Epidermal melanocyte (primary cell): ENCODE data around the gene KNDC1.
"Not testable (repeated sequence)": the region's sequence is repeated elsewhere in the genome, so short reads cannot be mapped to it uniquely, and the experiment has no call there.

ENCODE experiments used
- DNase-seq: peaks from one replicate; pipeline ENCODE4 v3.0.0; 2011; ENCODE audit warnings: low spot score; ENCODE audit not compliant: insufficient read length

KNDC1 gene

GRCh38 chr10:133124357-133125211 lies 35.4 kb upstream of the KNDC1 start:
- no peak for DNase-seq

GRCh38 chr10:133125901-133126300 lies 34.1 kb upstream of the KNDC1 start:
- no peak for DNase-seq

DNA sequence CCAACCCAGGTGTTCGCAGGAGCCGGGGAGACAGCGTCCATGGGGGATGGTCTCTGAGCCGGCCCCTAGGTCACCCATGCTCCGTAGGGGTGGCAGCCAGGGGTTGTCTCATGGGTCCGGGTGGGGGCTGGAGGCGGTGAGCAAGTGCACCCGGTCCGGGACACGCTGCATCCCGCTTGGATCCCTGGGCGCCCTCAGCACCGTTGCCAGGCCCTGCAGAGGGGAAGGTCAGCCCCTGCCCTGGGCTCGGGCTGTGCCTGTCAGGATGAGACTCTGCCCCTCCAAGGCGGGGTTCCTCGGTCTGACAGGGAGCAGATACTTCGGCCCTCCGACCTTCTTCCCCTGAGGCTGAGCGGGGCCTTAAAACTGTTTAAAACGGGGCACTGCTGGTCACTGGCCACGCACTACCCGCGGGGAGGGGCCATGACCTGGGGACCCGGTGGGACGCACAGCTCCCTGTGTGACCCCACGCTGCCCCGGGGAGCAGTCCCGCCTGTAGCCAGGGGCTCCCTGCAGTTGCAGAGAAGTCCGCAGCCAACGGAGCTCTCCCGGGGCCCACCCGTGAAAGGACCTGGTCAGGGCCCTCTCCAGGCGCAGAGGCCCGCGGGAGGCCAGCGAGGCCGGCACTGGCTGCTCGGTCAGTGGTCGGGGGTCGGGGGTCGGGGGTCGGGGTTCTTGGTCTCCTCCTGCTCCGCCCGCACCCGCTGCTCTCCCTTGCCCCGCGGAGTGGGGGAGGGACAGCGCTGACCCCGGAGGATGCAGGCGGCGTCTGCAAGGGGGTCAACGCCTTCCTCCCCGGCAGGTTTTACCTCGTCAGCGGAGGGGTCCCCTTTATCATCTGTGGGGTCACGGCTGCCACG lies 33.4 kb upstream of the KNDC1 start:
- no peak for DNase-seq

DNA sequence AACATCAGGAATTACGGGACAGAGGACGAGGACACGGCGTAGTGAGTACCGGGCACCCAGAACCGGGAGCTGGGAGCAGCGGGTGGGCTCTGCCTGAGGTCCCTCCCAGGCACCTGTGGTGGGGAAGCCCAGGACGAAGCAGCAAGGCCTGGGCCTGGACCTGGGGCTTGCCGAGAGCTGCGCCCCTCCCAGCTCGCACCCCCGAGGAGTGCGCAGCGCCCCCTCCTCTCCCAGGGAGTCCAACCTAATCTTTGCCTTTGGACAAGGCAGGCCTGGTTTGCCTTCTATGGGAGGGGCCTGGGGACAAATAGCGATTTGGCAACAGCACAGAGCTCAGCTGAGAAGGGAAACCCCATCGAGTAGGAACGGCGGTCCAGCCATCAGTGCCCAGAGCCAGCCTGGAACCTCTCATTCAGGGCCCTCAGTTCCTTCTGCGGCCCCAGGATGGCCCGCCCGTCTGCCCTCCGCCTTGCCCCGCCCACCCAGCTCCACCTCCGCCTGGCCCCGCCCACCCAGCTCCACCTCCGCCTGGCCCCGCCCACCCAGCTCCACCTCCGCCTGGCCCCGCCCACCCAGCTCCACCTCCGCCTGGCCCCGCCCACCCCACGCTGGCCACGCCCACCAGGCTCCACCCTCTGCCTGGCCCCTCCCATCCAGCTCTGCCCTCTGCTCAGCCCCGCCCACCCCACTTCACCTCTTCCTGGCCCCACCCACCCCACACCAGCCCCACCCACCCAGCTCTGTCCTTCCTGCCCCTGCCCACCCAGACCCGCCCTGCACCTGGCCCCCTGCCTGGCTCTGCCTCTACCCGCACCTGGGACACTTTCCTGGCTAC lies 32.5 kb upstream of the KNDC1 start:
- no peak for DNase-seq

DNA sequence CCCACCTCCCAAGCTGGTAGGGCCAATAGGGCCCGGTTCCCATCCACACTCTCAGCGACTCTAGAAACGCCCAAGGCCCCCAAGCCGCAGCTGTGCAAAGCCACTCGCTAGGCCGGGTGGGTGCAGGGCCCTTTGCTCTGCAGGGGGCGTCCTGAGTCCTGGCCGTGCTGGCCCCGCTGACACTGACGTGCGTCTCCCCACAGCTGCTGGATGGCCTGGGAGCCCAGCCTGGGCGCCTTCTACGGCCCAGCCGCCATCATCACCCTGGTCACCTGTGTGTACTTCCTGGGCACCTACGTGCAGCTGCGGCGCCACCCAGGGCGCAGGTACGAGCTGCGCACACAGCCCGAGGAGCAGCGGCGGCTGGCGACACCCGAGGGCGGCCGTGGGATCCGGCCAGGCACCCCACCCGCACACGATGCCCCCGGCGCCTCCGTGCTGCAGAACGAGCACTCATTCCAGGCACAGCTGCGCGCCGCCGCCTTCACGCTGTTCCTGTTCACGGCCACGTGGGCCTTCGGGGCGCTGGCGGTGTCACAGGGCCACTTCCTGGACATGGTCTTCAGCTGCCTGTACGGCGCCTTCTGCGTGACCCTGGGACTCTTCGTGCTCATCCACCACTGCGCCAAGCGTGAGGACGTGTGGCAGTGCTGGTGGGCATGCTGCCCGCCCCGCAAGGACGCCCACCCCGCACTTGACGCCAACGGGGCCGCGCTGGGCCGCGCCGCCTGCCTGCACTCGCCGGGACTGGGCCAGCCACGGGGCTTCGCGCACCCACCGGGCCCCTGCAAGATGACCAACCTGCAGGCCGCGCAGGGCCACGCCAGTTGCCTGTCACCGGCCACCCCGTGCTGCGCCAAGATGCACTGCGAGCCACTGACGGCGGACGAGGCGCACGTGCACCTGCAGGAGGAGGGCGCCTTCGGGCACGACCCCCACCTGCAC lies 31.6 kb upstream of the KNDC1 start:
- no peak for DNase-seq

- DNase-seq: no peak
These were observed 30.8 kb upstream of the KNDC1 start for GRCh38 chr10:133129071-133129858.

- peak; percentile 15 for DNase-seq
These were observed 30.0 kb upstream of the KNDC1 start for GRCh38 chr10:133129859-133130495.

DNA sequence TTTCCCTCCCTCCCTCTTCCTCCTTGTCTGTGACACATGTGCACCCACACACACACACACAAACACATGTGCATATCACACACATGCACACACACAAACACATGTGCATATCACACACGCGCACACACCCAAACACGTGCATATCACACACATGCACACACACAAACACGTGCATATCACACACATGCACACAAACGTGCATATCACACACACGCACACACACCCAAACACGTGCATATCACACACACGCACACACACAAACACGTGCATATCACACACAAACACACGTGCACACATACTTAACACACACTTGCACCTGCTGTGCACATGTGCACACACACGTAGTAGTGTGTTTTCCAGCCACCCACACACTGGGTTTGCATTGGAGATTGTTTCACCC lies 29.4 kb upstream of the KNDC1 start:
- peak; percentile 8 for DNase-seq

DNA sequence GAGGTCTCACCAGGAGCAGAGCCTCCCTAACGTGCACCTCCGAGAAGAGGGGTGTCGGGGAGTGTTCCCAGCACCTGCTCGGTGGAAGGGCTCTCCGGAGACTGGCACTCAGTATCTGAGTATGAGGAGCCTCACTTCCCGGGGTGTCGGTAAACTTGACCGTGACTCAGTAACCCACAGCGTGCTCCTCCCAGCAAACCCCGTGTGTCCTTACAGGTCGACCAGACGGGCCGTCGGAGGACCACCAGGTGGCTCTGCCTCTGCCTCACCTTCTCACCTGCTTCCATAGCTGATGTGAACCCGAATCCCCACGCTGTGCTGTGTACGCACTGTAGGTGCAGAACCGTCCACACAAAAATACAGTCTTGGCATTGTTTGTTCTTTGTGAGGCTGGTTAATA lies 29.0 kb upstream of the KNDC1 start:
- no peak for DNase-seq

DNA sequence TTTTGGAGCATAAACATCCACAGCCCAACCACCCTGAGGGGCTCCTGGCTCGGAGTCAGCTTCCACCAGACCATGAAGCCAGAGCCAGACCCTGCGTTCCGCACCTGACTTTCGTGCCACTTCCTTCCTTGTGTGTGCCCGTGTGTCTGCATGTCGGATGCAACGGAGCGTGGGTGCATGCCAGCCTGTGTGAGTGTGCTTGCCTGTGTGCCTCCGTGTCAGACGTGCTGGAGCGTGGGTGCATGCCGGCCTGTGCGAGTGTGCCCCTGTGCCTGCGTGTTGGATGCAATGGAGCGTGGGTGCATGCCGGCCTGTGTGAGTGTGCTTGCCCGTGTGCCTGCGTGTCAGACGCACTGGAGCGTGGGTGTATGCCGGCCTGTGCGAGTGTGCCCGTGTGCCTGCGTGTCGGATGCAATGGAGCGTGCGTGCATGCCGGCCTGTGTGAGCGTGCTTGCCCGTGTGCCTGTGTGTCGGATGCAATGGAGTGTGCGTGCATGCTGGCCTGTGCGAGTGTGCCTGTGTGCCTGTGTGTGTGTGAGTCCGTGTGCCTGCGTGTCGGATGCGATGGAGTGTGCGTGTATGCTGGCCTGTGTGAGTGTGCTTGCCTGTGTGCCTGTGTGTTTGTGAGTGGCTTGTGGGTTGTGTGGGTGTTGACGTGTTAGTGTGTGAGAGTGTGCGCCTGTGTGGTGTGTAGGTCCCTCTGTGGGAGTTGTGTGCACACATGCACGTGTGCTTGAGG lies 28.1 kb upstream of the KNDC1 start:
- DNase-seq: no peak

DNA sequence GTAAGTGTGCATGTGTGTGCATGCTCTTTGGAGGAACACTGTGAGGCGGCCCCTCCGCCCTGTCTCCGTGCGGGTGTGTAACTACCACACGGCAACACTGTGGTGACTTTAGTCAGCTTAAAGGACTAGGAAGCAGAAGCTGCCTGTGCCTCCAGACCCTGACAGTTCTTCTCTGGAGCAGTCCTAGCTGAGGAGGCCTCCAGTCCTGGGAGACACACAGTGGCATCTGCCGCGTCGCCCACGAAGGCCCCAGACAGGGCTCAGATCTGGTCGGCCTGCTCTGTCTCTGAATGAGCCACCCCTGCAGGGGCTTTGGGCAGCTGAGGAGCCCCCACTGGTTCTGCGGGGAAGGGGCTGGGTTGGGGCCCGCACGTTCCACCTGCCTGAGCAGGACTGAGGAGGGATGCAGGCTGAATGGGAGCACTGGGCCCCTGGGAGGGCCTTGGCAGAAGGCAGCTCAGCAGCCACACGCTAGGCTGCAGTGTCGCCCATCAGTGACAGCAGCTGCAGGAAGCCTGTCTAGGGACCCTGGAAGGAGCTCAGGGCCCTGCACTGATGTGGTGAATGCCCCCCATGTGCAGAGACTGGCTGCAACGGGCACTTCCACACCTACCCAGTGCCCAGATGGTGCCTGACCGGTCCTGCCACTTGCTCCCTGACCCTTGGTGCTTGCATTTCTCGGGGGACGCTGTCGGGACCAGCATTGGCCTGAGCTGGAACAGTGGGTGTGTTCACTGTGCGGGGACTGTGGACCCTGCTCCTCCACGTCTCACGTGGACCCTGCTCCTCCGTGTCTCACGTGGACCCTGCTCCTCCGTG lies 27.3 kb upstream of the KNDC1 start:
- peak; percentile 13 for DNase-seq

- peak; percentile 13 for DNase-seq
These were observed 26.4 kb upstream of the KNDC1 start for GRCh38 chr10:133133471-133134231.

DNA sequence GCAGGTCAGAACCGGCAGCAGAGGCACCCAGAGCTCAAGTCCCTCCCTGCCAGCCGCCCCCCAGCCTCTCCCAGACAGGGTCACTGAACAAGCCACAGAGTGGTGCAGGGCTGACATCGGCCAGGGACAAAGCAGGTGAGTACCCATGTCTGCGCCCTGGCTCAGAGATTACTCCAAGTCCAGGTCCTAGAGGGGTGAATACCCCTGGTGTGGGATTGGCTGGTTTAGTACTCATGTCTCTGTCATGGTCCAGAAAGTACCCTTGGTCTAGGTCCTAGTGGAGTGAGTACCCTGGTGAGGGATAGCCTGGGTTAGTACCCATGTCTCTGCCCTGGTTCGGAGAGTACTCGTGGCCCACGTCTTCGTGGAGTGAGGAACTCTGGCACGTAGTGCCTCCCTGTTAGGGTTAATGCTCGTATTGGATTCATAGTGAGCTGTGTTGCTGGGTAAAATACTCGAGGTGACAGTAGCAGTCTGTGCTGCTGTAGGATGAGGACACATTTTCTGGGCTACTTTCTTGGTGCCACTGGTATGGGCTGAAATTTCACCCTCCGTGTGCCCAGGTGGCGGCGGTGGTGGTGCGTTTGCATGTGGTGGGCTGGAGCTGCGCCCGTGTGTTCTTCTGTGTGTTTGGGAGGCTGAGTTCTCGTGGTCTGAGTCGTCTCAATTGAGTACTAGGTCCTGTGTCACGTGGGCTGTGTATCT lies 25.5 kb upstream of the KNDC1 start:
- DNase-seq: peak; percentile 14

DNA sequence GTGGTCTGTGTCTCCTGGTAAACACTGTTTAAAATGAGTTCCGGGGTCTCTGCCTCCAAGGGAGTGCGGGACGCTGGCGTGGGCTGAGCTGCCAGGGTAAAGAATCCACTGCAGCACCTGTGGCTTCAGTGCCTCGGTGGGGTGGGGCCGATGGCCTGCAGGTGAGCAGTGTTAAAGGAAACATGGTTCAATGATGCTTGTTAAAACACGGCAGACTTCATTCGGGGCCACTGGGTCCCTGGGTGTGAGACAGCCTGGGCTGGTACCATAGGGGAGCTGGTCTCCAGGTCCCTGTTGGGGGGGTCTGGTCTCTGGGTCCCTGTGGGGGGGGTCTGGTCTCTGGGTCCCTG lies 24.9 kb upstream of the KNDC1 start:
- peak; percentile 8 for DNase-seq

GRCh38 chr10:133137486-133138145 lies 22.4 kb upstream of the KNDC1 start:
- not testable (repeated sequence) for DNase-seq

- peak; percentile 8 for DNase-seq
These were observed 20.4 kb upstream of the KNDC1 start for GRCh38 chr10:133139551-133140065.
